ENCODE data around the gene NOVA2. TPM values are rescaled to one million over a fixed set of nuclear protein-coding genes. Genes with fewer than 3 reads are reported as not detected.

The NOVA2 gene
- total RNA-seq, 1 experiment from 2014 or later = not detected

GRCh38 chr19:45886427-45887199 is 87.1 kb downstream of the NOVA2 start:
- peak overlapping the region; percentile 90 for H3K27ac ChIP-seq (ENCODE audit: low read depth, low read length, poor library complexity, severe bottlenecking)
- CTCF ChIA-PET = interaction anchor here (0.6 to 0.9 kb wide), 3 partner anchors 17 to 1304 kb away, joined by 3 to 12 read pairs (median 5); no protein-coding TSS in a partner anchor
- H3K9me3 ChIP-seq (ENCODE audit: low read depth, low read length, poor library complexity, severe bottlenecking) = no peaks in the 10 kb centered on the region
- DNase-seq (ENCODE audit: low spot score) = peak; percentile 97
- BruUV-seq (replicated peaks) = no TSS peak
- H3K4me1 ChIP-seq (ENCODE audit: insufficient read depth, low read length, poor library complexity, severe bottlenecking) = peaks cover 29% of the 10 kb centered on the region
- H3K36me3 ChIP-seq (ENCODE audit: insufficient read depth, low read length, poor library complexity, severe bottlenecking) = peaks cover 2% of the 10 kb centered on the region
- POLR2A ChIA-PET (ENCODE audit: low non-redundant PET) = interaction anchor here (0.7 kb wide), 1 partner anchor 170 kb away, joined by 3 read pairs; no protein-coding TSS in a partner anchor
- intact Hi-C loops (cut with micrococcal nuclease; ENCODE audit: unreplicated experiment) = no loop called here
- no peaks in the 10 kb centered on the region for H3K27me3 ChIP-seq (replicated peaks; ENCODE audit: insufficient read depth, low read depth, low read length, poor library complexity)
- peak overlapping the region; percentile 79 for H3K4me3 ChIP-seq (ENCODE audit: low read depth, low read length, poor library complexity, severe bottlenecking)
- TF ChIP-seq CTCF (conservative IDR thresholded peaks at IDR 0.05; ENCODE audit: low read depth, low read length) = no peak

- CTCF ChIA-PET = interaction anchor here (0.6 to 0.9 kb wide), 3 partner anchors 16 to 1305 kb away, joined by 3 to 12 read pairs (median 5); no protein-coding TSS in a partner anchor
- Histone ChIP-seq H3K36me3 (ENCODE audit: insufficient read depth, low read length, poor library complexity, severe bottlenecking) (peaks cover 2% of the 10 kb centered on the region), H3K27me3 (replicated peaks; ENCODE audit: insufficient read depth, low read depth, low read length, poor library complexity) (no peaks in the 10 kb centered on the region), H3K27ac (ENCODE audit: low read depth, low read length, poor library complexity, severe bottlenecking) (peak within 1 kb of the TSS; percentile 90), H3K9me3 (ENCODE audit: low read depth, low read length, poor library complexity, severe bottlenecking) (no peaks in the 10 kb centered on the region), H3K4me1 (ENCODE audit: insufficient read depth, low read length, poor library complexity, severe bottlenecking) (peaks cover 29% of the 10 kb centered on the region), H3K4me3 (ENCODE audit: low read depth, low read length, poor library complexity, severe bottlenecking) (peak within 1 kb of the TSS; percentile 79)
- BruUV-seq (replicated peaks) = TSS peak; percentile 32
- intact Hi-C loops (cut with micrococcal nuclease; ENCODE audit: unreplicated experiment) = no loop called here
- TF ChIP-seq EZH2 (IDR thresholded peaks at IDR 0.05; ENCODE audit: borderline replicate concordance, low read depth, low read length, poor library complexity, severe bottlenecking) (no peak), CTCF (conservative IDR thresholded peaks at IDR 0.05; ENCODE audit: low read depth, low read length) (no peak)
- POLR2A ChIA-PET (ENCODE audit: low non-redundant PET) = interaction anchor here (0.7 kb wide), 1 partner anchor 169 kb away, joined by 3 read pairs; no protein-coding TSS in a partner anchor
- peak; percentile 95 for DNase-seq (ENCODE audit: low spot score)
Observed at GRCh38 chr19:45885556-45886426, 87.9 kb downstream of the NOVA2 start, which contains the start of gene IRF2BP1. IRF2BP1 (minus strand) TSS chr19:45886141; CDS start chr19:45885774, 367 bp downstream.

- intact Hi-C loops (cut with micrococcal nuclease; ENCODE audit: unreplicated experiment) = no loop called here
Observed at GRCh38 chr19:45884682-45885555, 88.7 kb downstream of the NOVA2 start.

More at GRCh38 chr19:45884682-45885555, 88.7 kb downstream of the NOVA2 start:
- H3K4me1 ChIP-seq (ENCODE audit: insufficient read depth, low read length, poor library complexity, severe bottlenecking) = peaks cover 29% of the 10 kb centered on the region
- BruUV-seq (replicated peaks) = no TSS peak
- H3K27ac ChIP-seq (ENCODE audit: low read depth, low read length, poor library complexity, severe bottlenecking) = peak overlapping the region; percentile 90
- TF ChIP-seq EZH2 (IDR thresholded peaks at IDR 0.05; ENCODE audit: borderline replicate concordance, low read depth, low read length, poor library complexity, severe bottlenecking) = no peak
- no peak for TF ChIP-seq CTCF (conservative IDR thresholded peaks at IDR 0.05; ENCODE audit: low read depth, low read length)
- DNase-seq (ENCODE audit: low spot score) = no peak
- peaks cover 2% of the 10 kb centered on the region for H3K36me3 ChIP-seq (ENCODE audit: insufficient read depth, low read length, poor library complexity, severe bottlenecking)
- H3K9me3 ChIP-seq (ENCODE audit: low read depth, low read length, poor library complexity, severe bottlenecking) = no peaks in the 10 kb centered on the region
- ChIA-PET POLR2A (ENCODE audit: low non-redundant PET) (no interaction called here), CTCF (interaction anchor here (0.6 kb wide), 3 partner anchors 14 to 116 kb away, joined by 3 to 4 read pairs (median 4); partner anchors contain the start of gene SIX5)
- peak overlapping the region; percentile 79 for H3K4me3 ChIP-seq (ENCODE audit: low read depth, low read length, poor library complexity, severe bottlenecking)
- H3K27me3 ChIP-seq (replicated peaks; ENCODE audit: insufficient read depth, low read depth, low read length, poor library complexity) = no peaks in the 10 kb centered on the region

Measured in A673 (cell line).